Calu3 (cell line): ENCODE data around the gene TBL1X. TPM values are rescaled to one million over a fixed set of nuclear protein-coding genes. Genes with fewer than 3 reads are reported as not detected.

Source experiments
- BruUV-seq: library from RNA; stranded (reverse); fragments of 400-500 nt; replicated peaks from 2 replicates; lab custom pipeline; 2021; lab: Mats Ljungman, UMichigan
- CTCF ChIA-PET: fragments of 300-600 bp; sonication (Branson Sonifier 250); formaldehyde crosslinking; loops from one replicate; lab custom pipeline; 2022; ENCODE audit warnings: antibody characterized with exemption; lab: Charles Lee
- DNase-seq: peaks from one replicate; pipeline ENCODE4 v3.0.0; 2022
- H3K27ac Mint-ChIP-seq: one replicate; pipeline ENCODE4 v1.8.0; 2022; ENCODE audit warnings: mixed read lengths; ENCODE audit not compliant: unreplicated experiment
- H3K27me3 Mint-ChIP-seq: one replicate; pipeline ENCODE4 v1.8.0; 2022; ENCODE audit warnings: mixed read lengths; ENCODE audit not compliant: unreplicated experiment
- H3K36me3 Mint-ChIP-seq: one replicate; pipeline ENCODE4 v1.8.0; 2022; ENCODE audit warnings: mild to moderate bottlenecking, moderate library complexity, mixed read lengths; ENCODE audit not compliant: insufficient read depth, unreplicated experiment
- H3K4me1 Mint-ChIP-seq: one replicate; pipeline ENCODE4 v1.8.0; 2022; ENCODE audit warnings: mild to moderate bottlenecking, low read depth, mixed read lengths; ENCODE audit not compliant: unreplicated experiment
- H3K4me3 Mint-ChIP-seq: one replicate; pipeline ENCODE4 v1.8.0; 2022; ENCODE audit warnings: mild to moderate bottlenecking, low read depth, moderate library complexity, mixed read lengths; ENCODE audit not compliant: unreplicated experiment
- H3K9me3 Mint-ChIP-seq: one replicate; pipeline ENCODE4 v1.8.0; 2022; ENCODE audit warnings: low read depth, mixed read lengths; ENCODE audit not compliant: unreplicated experiment
- CTCF ChIP-seq: fragments of 200-600 bp; IDR thresholded peaks from one replicate; pipeline ENCODE4 v1.8.0; 2022; ENCODE audit warnings: antibody characterized with exemption; ENCODE audit not compliant: unreplicated experiment
- intact Hi-C: fragments of 100-400 bp; cut with micrococcal nuclease; formaldehyde crosslinking; loops from one replicate; pipeline ENCODE4 v1.10.0; 2022; ENCODE audit not compliant: unreplicated experiment
- total RNA-seq: library from RNA; stranded (reverse); gene quantifications from 2 replicates; pipeline ENCODE4 v1.2.3, GENCODE V29; 2022

The TBL1X gene
- total RNA-seq, 1 experiment from 2014 or later, result 25.0 TPM

GRCh38 chrX:9440116-9440844 is 24.6 kb upstream of the TBL1X start:
- Mint-ChIP-seq H3K27ac (no peak overlapping the region), H3K4me1 (no peaks in the 10 kb centered on the region), H3K36me3 (no peaks in the 10 kb centered on the region), H3K9me3 (no peaks in the 10 kb centered on the region), H3K4me3 (no peak overlapping the region), H3K27me3 (no peaks in the 10 kb centered on the region)
- intact Hi-C loops, result no loop called here
- no peak for DNase-seq
- no peak for TF ChIP-seq CTCF
- CTCF ChIA-PET, result no interaction called here
- BruUV-seq, result no TSS peak

- no peak for TF ChIP-seq CTCF
- Mint-ChIP-seq H3K9me3 (no peaks in the 10 kb centered on the region), H3K36me3 (no peaks in the 10 kb centered on the region), H3K27me3 (no peaks in the 10 kb centered on the region), H3K4me1 (no peaks in the 10 kb centered on the region), H3K27ac (no peak overlapping the region), H3K4me3 (no peak overlapping the region)
- no TSS peak for BruUV-seq
- DNase-seq, result no peak
- intact Hi-C loops, result no loop called here
- CTCF ChIA-PET, result no interaction called here
Observed at GRCh38 chrX:9442056-9442455, 22.8 kb upstream of the TBL1X start.

- no peak overlapping the region for H3K27ac Mint-ChIP-seq
- BruUV-seq, result no TSS peak
- no peak overlapping the region for H3K4me3 Mint-ChIP-seq
- H3K36me3 Mint-ChIP-seq, result no peaks in the 10 kb centered on the region
- no peaks in the 10 kb centered on the region for H3K9me3 Mint-ChIP-seq
- CTCF ChIA-PET, result no interaction called here
- H3K4me1 Mint-ChIP-seq, result no peaks in the 10 kb centered on the region
- intact Hi-C loops, result no loop called here
- DNase-seq, result no peak
- H3K27me3 Mint-ChIP-seq, result no peaks in the 10 kb centered on the region
- TF ChIP-seq CTCF, result no peak
Observed at GRCh38 chrX:9443327-9443726, 21.5 kb upstream of the TBL1X start.

- CTCF ChIA-PET, result no interaction called here
- Mint-ChIP-seq H3K36me3 (no peaks in the 10 kb centered on the region), H3K27ac (no peak overlapping the region), H3K9me3 (no peaks in the 10 kb centered on the region), H3K4me1 (no peaks in the 10 kb centered on the region), H3K27me3 (no peaks in the 10 kb centered on the region), H3K4me3 (no peak overlapping the region)
- intact Hi-C loops, result no loop called here
- no peak for DNase-seq
- no peak for TF ChIP-seq CTCF
- BruUV-seq, result no TSS peak
Observed at GRCh38 chrX:9447906-9448305, 17.0 kb upstream of the TBL1X start.
